ENCODE data around the gene MRPS25. TPM values are rescaled to one million over a fixed set of nuclear protein-coding genes. Genes with fewer than 3 reads are reported as not detected.

Gene MRPS25
- polyA plus RNA-seq (2012; ENCODE audit: missing spikeins): 42.4 TPM

- peak; percentile 94 for FAIRE-seq
- TF ChIP-seq POLR2A (IDR thresholded peaks at IDR 0.05; ENCODE audit: low read depth, low read length) (peak; percentile 97), TAF1 (IDR thresholded peaks at IDR 0.05; ENCODE audit: borderline replicate concordance, low read depth, low read length) (peak; percentile 68; the same call in 1 of the 2 replicates), POLR2AphosphoS5 (IDR thresholded peaks at IDR 0.05; ENCODE audit: low read depth, low read length) (peak; percentile 97)
- peak; percentile 96 for DNase-seq (ENCODE audit: insufficient read length)
These were observed at the start of gene MRPS25 for GRCh38 chr3:15064835-15065549. Gene MRPS25, minus strand, starts transcription at chr3:15065315. Its CDS starts 121 bp downstream, at chr3:15065194.

- FAIRE-seq (no peak), DNase-seq (ENCODE audit: insufficient read length) (no peak)
- TF ChIP-seq POLR2AphosphoS5 (IDR thresholded peaks at IDR 0.05; ENCODE audit: low read depth, low read length) (no peak), POLR2A (IDR thresholded peaks at IDR 0.05; ENCODE audit: low read depth, low read length) (no peak), TAF1 (IDR thresholded peaks at IDR 0.05; ENCODE audit: borderline replicate concordance, low read depth, low read length) (no peak)
These were observed 48.8 kb upstream of the MRPS25 start for GRCh38 chr3:15113884-15114283.

- FAIRE-seq (no peak), DNase-seq (ENCODE audit: insufficient read length) (no peak)
- TF ChIP-seq POLR2A (IDR thresholded peaks at IDR 0.05; ENCODE audit: low read depth, low read length) (no peak), POLR2AphosphoS5 (IDR thresholded peaks at IDR 0.05; ENCODE audit: low read depth, low read length) (no peak), TAF1 (IDR thresholded peaks at IDR 0.05; ENCODE audit: borderline replicate concordance, low read depth, low read length) (no peak)
These were observed 48.4 kb upstream of the MRPS25 start for GRCh38 chr3:15113471-15113870.

GRCh38 chr3:15112011-15112410 lies 46.9 kb upstream of the MRPS25 start:
- FAIRE-seq: no peak
- no peak for DNase-seq (ENCODE audit: insufficient read length)
- TF ChIP-seq TAF1 (IDR thresholded peaks at IDR 0.05; ENCODE audit: borderline replicate concordance, low read depth, low read length) (no peak), POLR2A (IDR thresholded peaks at IDR 0.05; ENCODE audit: low read depth, low read length) (no peak), POLR2AphosphoS5 (IDR thresholded peaks at IDR 0.05; ENCODE audit: low read depth, low read length) (no peak)

- TF ChIP-seq TAF1 (IDR thresholded peaks at IDR 0.05; ENCODE audit: borderline replicate concordance, low read depth, low read length): no peak
- no peak for TF ChIP-seq POLR2A (IDR thresholded peaks at IDR 0.05; ENCODE audit: low read depth, low read length)
- TF ChIP-seq POLR2AphosphoS5 (IDR thresholded peaks at IDR 0.05; ENCODE audit: low read depth, low read length): no peak
- DNase-seq (ENCODE audit: insufficient read length) (no peak), FAIRE-seq (no peak)
These were observed 45.1 kb upstream of the MRPS25 start for GRCh38 chr3:15110206-15110605.

GRCh38 chr3:15108869-15109268 lies 43.8 kb upstream of the MRPS25 start:
- no peak for FAIRE-seq
- DNase-seq (ENCODE audit: insufficient read length): no peak
- TF ChIP-seq TAF1 (IDR thresholded peaks at IDR 0.05; ENCODE audit: borderline replicate concordance, low read depth, low read length): no peak
- no peak for TF ChIP-seq POLR2A (IDR thresholded peaks at IDR 0.05; ENCODE audit: low read depth, low read length)
- no peak for TF ChIP-seq POLR2AphosphoS5 (IDR thresholded peaks at IDR 0.05; ENCODE audit: low read depth, low read length)

GRCh38 chr3:15108082-15108545 lies 43.0 kb upstream of the MRPS25 start:
- DNase-seq (ENCODE audit: insufficient read length): peak; percentile 80
- FAIRE-seq: peak; percentile 77
- TF ChIP-seq POLR2AphosphoS5 (IDR thresholded peaks at IDR 0.05; ENCODE audit: low read depth, low read length) (no peak), TAF1 (IDR thresholded peaks at IDR 0.05; ENCODE audit: borderline replicate concordance, low read depth, low read length) (no peak), POLR2A (IDR thresholded peaks at IDR 0.05; ENCODE audit: low read depth, low read length) (no peak)

- DNase-seq (ENCODE audit: insufficient read length): no peak
- no peak for FAIRE-seq
- no peak for TF ChIP-seq TAF1 (IDR thresholded peaks at IDR 0.05; ENCODE audit: borderline replicate concordance, low read depth, low read length)
- TF ChIP-seq POLR2A (IDR thresholded peaks at IDR 0.05; ENCODE audit: low read depth, low read length): no peak
- TF ChIP-seq POLR2AphosphoS5 (IDR thresholded peaks at IDR 0.05; ENCODE audit: low read depth, low read length): no peak
These were observed 42.2 kb upstream of the MRPS25 start for GRCh38 chr3:15107075-15107947.

GRCh38 chr3:15102836-15103235 lies 37.7 kb upstream of the MRPS25 start:
- TF ChIP-seq TAF1 (IDR thresholded peaks at IDR 0.05; ENCODE audit: borderline replicate concordance, low read depth, low read length) (no peak), POLR2AphosphoS5 (IDR thresholded peaks at IDR 0.05; ENCODE audit: low read depth, low read length) (no peak), POLR2A (IDR thresholded peaks at IDR 0.05; ENCODE audit: low read depth, low read length) (no peak)
- FAIRE-seq: no peak
- DNase-seq (ENCODE audit: insufficient read length): no peak

- DNase-seq (ENCODE audit: insufficient read length): no peak
- no peak for FAIRE-seq
- TF ChIP-seq TAF1 (IDR thresholded peaks at IDR 0.05; ENCODE audit: borderline replicate concordance, low read depth, low read length): no peak
- TF ChIP-seq POLR2A (IDR thresholded peaks at IDR 0.05; ENCODE audit: low read depth, low read length): no peak
- TF ChIP-seq POLR2AphosphoS5 (IDR thresholded peaks at IDR 0.05; ENCODE audit: low read depth, low read length): no peak
These were observed 37.1 kb upstream of the MRPS25 start for GRCh38 chr3:15102256-15102655.

GRCh38 chr3:15099364-15100098 lies 34.4 kb upstream of the MRPS25 start:
- DNase-seq (ENCODE audit: insufficient read length): no peak
- no peak for FAIRE-seq
- TF ChIP-seq TAF1 (IDR thresholded peaks at IDR 0.05; ENCODE audit: borderline replicate concordance, low read depth, low read length) (no peak), POLR2A (IDR thresholded peaks at IDR 0.05; ENCODE audit: low read depth, low read length) (no peak; the same call in 1 of the 2 replicates), POLR2AphosphoS5 (IDR thresholded peaks at IDR 0.05; ENCODE audit: low read depth, low read length) (no peak)

Measured in GM12892 (cell line).